GM06990 (cell line): ENCODE measurements around the gene PPIL3.

ENCODE experiments used
- DNase-seq: peaks from one replicate; pipeline ENCODE4 v3.0.0-alpha.2; 2011; ENCODE audit not compliant: insufficient read length; ENCODE audit errors: extremely low read depth
- H3K27me3 ChIP-seq: replicated peaks from 2 replicates; pipeline ENCODE4 v1.6.0; 2011; ENCODE audit warnings: low read length; ENCODE audit not compliant: control insufficient read depth, insufficient read depth
- H3K36me3 ChIP-seq: 2 replicates; pipeline ENCODE4 v1.5.1; 2011; ENCODE audit warnings: low read length; ENCODE audit not compliant: control insufficient read depth, insufficient read depth
- H3K4me3 ChIP-seq: replicated peaks from 2 replicates; pipeline ENCODE4 v1.5.1; 2011; ENCODE audit warnings: low read depth, mild to moderate bottlenecking, control low read depth, low read length
- CTCF ChIP-seq: IDR thresholded peaks from 2 replicates; pipeline ENCODE4 v1.5.1; 2011; ENCODE audit warnings: low read length, control low read depth, mild to moderate bottlenecking, inconsistent platforms; ENCODE audit not compliant: insufficient read depth, poor library complexity, severe bottlenecking

The PPIL3 gene

DNA sequence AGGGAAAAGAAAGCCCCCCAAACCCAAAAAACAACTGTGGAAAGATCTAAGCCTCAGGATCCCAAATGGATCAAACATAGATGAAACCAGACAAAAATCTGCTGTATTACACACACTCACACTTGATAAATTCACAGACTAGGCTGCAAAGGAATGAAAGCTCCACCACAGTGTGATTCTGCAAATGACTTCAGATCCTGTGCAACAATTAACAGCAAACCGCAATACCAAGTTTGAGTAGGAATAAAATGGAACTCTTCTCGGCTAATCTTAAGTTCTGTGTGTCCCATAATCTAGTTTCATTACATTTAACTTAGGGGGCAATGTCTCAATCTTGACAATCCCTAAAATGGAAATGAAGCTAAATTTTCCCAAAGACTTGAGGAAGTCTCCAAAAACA, 36.3 kb downstream of the PPIL3 start:
- Histone ChIP-seq H3K4me3 (no peak overlapping the region), H3K36me3 (peaks cover 26% of the 10 kb centered on the region), H3K27me3 (no peaks in the 10 kb centered on the region)
- DNase-seq, result no peak
- no peak for TF ChIP-seq CTCF

DNA sequence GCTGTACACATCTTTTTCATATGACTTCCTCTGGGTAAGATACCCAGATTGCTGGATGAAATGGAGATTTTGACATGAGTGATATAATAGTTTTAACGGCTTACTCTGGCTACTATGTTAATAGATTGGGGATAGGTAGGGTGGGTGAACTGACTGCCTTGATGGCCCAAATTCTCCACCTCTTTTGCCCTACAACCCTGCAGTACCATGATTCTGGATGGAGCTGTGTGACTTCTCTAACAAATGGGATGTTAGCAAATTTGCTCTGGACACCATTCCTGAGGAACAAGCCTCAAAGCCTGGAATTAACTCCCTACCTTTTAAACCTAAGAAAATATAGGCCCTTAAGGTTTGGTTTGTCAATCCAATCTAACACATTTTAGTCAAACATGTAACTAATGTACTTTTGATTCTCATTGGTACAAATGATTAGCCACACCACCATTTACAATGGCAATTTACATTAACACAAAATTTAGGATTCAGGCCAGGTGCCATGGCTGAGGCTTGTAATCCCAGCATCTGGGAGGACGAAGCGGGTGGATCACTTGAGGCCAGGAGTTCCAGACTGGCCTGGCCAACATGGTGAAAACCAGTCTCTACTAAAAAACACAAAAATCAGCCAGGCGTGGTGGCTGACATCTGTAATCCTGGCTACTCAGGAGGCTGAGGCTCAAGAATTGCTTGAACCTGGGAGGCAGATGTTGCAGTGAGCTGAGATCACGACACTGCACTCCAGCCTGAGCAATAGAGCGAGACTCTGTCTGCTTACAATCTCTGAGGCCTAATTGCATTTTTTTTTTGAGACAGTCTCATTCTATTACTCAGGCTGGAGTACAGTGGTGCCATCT, 37.3 kb downstream of the PPIL3 start:
- no peaks in the 10 kb centered on the region for H3K27me3 ChIP-seq
- H3K36me3 ChIP-seq, result peaks cover 22% of the 10 kb centered on the region
- H3K4me3 ChIP-seq, result no peak overlapping the region
- no peak for DNase-seq
- no peak for TF ChIP-seq CTCF

DNA sequence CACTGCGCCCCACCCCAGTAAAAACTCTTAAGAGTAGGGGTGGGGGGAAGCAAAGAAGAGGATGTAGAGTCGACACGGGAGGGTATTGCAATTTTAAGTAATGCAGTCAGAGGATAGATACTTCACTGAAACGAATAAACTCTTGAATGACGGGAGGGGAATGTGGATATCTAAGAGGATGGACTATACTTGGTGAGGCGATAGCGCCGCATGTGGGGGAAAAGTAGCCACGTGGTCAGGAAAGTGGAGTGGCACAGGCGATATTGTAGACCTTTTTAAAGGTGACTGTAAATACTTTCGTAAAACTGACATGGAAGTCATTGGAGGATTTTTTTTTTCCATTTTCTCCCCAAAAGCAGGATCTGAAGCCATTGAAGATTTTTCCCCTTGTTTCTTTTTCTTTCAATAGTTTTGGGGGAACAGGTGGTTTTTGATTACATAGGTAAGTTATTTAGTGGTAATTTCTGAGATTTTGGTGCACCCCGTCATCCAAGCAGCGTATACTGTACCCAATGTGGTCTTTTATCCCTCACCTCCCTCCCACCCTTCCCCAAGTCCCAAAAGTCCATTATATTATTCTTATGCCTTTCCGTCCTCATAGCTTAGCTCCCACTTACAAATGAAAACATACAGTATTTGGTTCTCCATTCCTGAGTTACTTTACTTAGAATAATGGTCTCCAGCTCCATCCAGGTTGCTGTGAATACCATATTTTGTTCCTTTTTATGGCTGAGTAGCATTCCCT, 38.2 kb downstream of the PPIL3 start:
- Histone ChIP-seq H3K27me3 (no peaks in the 10 kb centered on the region), H3K4me3 (no peak overlapping the region), H3K36me3 (peaks cover 19% of the 10 kb centered on the region)
- no peak for DNase-seq
- no peak for TF ChIP-seq CTCF

- TF ChIP-seq CTCF, result no peak
- H3K36me3 ChIP-seq, result peaks cover 10% of the 10 kb centered on the region
- no peak for DNase-seq
- no peaks in the 10 kb centered on the region for H3K27me3 ChIP-seq
- no peak overlapping the region for H3K4me3 ChIP-seq
These were observed 40.9 kb downstream of the PPIL3 start for GRCh38 chr2:200847939-200848338.

GRCh38 chr2:200847269-200847668, 41.6 kb downstream of the PPIL3 start:
- H3K4me3 ChIP-seq, result no peak overlapping the region
- H3K27me3 ChIP-seq, result no peaks in the 10 kb centered on the region
- H3K36me3 ChIP-seq, result peaks cover 8% of the 10 kb centered on the region
- DNase-seq, result no peak
- TF ChIP-seq CTCF, result no peak
